NOMO-1 treated with dmso at 0.1 percent for 144 hours (cell line): ENCODE measurements around the gene PTGFRN.
"Not testable (repeated sequence)": the region's sequence is repeated elsewhere in the genome, so short reads cannot be mapped to it uniquely, and the experiment has no call there.

Source experiments
- DNase-seq: peaks from one replicate; lab custom pipeline; 2025; ENCODE audit not compliant: unreplicated experiment; lab: John Stamatoyannopoulos, UW

The PTGFRN gene

DNA sequence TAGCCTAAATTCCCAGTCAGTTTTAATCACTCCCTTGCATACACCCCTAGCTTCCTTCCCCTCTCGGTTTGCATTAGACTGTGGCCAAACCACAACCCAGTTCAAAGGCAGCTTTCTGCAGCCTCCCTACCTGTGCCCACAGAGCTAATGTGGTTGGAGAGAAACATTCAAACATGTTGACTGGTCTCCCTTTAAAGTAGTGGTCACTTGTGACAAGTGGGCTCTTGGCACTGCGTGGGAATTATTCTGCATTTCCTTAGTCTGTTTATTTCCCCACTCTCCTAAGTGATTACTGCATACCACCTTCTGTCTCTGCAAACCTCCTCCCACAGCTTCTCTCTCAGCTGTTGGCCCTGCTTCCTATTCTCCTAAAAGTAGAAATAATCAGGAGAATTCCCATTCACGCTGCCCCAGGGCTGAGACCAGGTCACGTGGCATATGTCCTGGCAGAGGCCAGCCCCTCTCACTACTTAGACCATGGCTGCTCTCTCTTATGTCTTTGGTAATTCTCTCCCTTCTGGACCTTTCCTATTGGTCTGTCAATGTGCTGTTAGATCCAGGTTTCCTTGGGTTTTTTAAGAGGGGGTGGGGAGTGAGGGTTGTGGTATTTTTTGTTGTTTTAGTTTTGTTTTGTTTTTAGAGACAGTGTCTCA, 53.4 kb downstream of the PTGFRN start:
- DNase-seq = no peak

DNA sequence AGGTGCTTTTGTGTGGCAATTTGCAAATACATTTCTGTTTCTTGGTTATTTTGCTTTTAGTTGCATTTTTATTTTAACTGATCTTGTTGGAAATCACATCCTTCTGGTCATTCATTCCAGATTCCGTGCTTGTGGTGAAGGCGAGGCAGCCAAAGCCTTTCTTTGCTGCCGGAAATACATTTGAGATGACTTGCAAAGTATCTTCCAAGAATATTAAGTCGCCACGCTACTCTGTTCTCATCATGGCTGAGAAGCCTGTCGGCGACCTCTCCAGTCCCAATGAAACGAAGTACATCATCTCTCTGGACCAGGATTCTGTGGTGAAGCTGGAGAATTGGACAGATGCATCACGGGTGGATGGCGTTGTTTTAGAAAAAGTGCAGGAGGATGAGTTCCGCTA, 57.1 kb downstream of the PTGFRN start:
- DNase-seq = no peak

DNA sequence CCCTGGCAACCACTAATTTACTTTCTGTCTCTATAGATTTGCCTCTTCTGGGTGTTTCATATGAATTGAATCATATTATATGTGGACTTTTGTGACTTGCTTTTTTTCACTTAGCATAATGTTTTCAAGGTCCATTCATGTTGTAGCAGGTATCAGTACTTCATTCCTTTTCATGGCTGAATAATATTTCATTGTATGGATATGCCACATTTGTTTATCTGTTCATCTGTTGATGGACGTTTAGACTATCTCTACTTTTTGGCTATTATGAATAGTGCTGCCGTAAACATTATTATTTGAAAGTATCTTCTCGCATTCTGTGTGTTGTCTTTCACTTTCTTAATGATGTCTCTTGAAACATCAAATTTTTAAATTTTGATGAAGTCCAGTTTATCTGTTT, 59.0 kb downstream of the PTGFRN start:
- DNase-seq = no peak

DNA sequence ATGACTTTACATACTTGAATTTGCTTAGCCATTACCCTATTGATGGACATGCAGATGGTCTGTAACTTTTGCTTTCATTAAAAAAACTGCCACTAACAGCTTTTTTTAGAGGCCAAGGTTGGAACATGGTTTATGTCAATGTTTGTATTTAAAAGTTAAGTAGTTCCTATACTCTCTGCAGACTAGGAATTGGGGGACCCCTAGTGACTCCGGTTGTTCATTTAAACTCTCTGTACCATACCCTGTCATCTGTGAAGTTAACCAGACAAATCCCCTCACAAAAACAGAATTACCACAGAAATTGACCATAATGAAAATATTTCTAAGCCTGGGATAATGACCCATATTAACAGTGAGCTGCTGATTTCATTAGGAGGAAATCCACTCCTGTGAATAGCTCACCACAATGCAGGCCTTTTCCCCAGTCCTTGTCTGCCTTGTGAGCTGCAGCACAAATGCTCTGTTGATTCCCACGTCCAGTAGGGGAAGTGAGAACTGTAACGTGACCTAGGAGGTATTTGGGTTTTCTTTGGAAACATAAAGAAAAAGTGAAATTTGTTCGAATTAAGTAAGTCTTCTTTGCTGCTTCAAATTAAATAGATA, 61.6 kb downstream of the PTGFRN start:
- DNase-seq = no peak

DNA sequence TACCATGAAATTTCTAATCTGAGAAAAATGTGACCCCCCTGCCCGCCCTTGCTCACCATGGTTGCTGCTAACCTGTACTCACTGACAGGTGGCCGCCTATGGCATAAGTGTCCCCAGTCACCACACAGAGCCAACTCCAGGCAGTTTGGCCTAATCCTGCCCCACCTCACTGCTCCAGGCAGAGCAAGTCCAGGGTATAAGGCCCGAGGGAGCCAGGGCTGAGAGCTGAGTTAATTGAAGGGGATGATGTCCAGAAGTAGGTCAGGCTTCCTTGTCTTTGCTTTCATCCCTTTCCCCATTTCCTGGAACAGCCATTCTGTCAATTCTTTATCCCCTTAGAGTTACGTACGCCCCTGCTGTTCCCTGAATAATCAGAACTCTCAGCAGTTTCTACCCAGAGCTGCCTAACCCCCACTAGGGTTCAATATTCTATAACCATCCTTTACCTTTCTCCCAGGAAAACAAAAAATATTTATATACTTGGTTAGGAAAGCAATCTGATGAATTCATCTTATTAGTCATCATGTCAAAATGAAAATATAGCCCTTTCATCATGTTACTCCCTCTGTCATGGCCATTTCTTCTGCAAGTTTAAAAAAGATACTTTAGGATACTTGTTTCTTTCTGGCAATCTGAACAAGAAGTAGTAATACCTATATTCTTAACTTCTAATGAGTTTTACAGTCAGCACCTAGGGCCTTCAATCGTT, 62.4 kb downstream of the PTGFRN start:
- no peak for DNase-seq

DNA sequence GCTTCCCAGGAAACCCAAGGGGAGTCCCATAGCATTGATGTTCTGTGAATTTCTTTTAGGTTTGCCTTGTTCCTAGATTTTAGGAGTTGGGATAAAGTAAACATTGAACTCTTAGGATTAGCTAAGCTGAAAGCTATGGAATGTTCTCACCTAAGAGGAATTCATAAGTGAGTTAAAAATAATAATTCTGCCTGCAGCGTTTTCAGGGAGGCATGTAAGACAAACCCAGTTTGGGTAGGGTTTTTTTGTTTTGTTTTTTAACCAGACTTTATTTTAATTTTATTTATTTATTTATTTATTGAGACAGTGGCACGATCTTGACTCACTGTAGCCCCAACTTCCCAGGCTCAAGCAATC, 62.9 kb downstream of the PTGFRN start:
- DNase-seq = no peak

DNA sequence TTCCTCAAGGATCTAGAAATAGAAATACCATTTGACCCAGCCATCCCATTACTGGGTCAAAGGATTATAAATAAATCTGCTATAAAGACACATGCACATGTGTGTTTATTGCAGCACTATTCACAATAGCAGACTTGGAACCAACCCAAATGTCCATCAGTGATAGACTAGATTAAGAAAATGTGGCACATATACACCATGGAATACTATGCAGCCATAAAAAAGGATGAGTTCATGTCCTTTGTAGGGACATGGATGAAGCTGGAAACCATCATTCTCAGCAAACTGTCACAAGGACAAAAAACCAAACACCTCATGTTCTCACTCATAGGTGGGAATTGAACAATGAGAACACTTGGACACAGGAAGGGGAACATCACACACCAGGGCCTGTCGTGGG, 70.6 kb downstream of the PTGFRN start:
- not testable (repeated sequence) for DNase-seq

DNA sequence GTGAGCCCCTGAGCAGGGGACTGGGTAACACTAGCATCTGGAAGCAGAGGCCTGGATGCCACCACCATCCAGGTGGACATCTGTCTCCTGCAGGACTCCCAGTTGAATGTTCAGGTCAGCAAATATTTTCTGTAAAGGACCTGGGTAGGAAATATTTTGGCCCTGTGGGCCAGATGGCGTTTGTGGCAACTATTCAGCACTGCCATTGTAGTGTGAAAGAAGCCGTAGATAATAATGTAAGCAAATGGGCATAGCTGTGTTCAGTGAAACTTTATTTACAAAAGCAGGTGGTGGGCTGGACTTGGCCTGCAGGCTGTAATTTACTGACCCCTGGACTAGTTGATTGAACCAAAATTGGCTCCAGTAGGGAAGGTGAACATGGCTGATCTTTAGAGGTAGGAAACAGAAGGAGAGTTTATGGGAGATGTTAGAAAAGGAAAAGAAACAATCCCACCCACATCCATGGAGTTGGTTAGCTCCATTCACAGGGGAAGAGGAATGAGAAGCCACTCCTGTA, 71.9 kb downstream of the PTGFRN start:
- DNase-seq = no peak

DNA sequence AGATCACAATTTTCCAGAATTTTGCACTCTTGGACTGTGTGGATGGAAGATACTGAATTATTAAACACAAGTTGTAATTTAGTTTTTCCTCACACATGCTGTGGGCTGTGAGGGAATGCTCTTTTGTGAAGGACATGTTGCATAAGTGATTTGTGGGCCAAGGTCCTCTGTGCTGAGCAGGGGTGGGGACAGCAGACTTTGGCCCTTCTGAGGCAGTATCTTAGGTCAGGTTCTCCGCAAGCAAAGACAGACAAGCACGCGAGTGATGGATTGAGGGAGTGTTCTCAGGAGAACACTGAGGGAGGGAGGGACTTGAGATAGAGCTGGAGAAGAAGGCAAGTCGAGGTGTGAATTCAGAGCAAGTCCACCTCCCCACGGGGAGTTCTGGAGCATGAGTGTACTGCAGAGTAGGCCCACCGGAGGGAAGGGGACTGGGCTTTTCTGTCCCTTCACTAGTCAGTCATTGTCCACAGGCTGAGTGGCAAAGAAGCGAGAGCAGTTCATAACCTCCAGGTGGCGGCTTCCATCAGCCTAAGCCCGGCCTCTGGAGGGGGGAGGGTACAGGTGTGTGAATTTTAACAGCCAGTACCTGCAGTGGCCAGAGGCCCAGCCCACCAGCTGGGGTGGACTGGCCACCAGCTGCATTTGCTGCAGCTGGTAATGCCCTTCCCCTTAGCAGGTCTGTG, 72.7 kb downstream of the PTGFRN start:
- no peak for DNase-seq

DNA sequence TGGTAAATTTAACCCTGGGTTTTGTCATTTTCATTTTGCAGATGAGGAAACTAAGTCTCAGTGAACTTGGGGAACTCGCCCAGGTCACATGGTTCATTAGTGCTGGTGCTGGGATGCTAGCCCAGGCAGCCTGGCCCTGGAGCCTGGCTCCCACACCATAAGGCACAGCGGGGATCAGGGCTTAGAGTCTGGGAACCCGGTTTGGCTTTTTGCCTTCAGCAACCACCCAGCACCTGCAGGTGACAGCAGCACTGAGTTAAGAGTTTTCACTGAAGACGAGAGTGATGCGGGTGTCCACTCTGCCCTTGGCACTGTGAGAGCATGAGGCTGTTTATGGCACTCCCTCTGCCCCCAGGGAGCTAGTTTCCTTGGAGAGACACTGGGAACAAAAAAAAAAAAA, 73.4 kb downstream of the PTGFRN start:
- no peak for DNase-seq

DNA sequence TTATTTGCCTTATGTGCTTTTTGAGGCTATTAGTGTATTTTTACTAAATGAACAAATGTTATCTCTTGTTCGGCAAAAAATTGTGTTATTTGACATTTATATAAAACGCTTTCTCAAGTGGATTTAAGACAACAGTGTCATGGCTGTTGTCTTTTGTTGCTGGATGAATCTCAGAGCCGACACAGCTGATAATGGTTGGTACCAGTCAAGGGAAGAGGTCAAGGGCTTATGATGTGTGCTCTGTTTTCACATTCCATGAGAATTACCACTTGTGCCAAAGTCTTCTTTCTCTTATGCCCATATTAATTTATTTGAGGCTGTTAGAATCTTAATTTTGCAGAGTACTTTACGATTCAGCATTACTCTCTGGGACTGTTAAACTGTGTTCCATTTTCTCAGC, 74.0 kb downstream of the PTGFRN start:
- DNase-seq = no peak

DNA sequence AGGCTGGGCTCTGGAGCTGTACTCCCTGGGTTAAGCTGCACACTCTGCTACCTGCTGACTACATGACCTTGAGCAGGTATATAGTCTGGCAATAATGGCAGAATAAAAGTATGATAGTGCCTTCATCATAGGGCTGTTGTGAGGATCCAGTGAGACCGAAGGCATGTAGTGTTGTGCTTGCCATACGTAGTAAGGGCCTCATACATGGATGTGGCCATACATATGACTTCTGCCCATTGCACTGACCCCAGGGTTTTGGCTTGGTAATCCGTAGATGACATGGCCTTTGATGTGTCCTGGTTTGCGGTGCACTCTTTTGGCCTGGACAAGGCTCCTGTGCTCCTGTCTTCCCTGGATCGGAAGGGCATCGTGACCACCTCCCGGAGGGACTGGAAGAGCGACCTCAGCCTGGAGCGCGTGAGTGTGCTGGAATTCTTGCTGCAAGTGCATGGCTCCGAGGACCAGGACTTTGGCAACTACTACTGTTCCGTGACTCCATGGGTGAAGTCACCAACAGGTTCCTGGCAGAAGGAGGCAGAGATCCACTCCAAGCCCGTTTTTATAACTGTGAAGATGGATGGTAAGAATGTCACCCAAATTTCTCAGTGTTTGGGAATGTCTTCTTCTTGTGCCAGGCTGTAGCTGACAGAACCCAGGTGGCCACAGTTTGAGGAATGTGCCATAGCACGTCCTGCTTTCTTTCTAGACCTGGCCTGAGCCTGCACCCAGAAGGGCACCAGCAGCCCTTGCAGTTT, 74.9 kb downstream of the PTGFRN start:
- DNase-seq = no peak

DNA sequence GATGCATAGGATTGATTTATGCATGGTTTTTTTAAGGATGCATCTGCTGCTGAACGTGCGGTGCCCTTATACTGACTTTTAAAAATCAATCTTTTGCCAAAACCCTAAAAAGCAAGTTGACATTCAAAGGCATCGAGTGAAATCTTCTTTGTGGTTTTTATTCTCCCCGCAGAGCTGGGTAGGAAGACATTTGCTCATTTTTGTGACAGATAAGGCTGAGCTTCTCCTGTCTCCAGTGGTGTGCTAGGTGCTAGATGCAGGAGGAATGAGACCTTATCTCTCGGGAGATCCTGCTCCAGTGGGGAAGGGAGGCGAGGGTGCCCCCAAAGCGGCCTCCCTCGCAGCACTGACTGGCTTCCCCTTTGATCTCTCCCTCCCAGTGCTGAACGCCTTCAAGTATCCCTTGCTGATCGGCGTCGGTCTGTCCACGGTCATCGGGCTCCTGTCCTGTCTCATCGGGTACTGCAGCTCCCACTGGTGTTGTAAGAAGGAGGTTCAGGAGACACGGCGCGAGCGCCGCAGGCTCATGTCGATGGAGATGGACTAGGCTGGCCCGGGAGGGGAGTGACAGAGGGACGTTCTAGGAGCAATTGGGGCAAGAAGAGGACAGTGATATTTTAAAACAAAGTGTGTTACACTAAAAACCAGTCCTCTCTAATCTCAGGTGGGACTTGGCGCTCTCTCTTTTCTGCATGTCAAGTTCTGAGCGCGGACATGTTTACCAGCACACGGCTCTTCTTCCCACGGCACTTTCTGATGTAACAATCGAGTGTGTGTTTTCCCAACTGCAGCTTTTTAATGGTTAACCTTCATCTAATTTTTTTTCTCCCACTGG, 76.9 kb downstream of the PTGFRN start:
- no peak for DNase-seq

DNA sequence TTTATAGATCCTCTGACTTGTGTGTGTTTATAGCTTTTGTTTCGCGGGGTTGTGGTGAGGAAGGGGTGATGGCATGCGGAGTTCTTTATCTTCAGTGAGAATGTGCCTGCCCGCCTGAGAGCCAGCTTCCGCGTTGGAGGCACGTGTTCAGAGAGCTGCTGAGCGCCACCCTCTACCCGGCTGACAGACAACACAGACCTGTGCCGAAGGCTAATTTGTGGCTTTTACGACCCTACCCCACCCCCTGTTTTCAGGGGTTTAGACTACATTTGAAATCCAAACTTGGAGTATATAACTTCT, 77.5 kb downstream of the PTGFRN start:
- no peak for DNase-seq

DNA sequence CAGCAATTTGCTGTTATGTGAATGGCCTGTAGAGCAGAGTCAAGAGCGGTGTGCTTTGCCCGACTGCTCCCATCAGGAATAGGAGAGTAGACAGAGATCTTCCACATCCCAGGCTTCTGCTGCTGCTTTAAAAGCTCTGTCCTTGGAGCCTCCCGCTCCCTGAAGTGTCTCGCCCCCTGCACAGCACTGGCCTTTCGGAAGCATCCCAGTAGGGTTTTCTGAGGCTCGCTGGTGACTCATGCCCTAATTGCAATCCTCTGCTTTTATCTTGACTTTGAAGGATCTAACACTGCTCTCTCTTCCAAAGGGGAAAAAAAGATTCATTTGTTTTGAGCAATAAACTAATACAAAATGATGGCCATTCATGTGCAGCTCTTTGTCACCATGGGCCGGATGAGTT, 78.5 kb downstream of the PTGFRN start:
- no peak for DNase-seq

DNA sequence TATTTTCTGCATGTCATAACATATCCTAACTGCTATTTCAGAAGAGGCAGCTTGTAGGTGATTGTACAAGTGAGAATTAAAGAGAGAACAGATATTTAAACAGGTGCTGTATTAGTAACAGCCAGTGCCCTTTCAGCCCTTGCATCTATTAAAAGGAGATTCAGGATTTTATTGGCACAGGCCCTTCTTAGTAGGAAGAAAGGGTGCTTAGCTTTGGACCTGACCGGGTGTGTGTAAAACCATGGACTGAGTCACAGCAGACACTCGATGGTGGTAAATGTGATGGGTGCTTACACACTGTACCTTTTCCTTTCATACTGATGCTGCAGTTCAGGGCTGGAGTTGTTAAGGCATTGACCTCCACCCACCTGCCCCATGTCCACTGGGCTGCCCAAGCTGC, 79.2 kb downstream of the PTGFRN start:
- DNase-seq = no peak

DNA sequence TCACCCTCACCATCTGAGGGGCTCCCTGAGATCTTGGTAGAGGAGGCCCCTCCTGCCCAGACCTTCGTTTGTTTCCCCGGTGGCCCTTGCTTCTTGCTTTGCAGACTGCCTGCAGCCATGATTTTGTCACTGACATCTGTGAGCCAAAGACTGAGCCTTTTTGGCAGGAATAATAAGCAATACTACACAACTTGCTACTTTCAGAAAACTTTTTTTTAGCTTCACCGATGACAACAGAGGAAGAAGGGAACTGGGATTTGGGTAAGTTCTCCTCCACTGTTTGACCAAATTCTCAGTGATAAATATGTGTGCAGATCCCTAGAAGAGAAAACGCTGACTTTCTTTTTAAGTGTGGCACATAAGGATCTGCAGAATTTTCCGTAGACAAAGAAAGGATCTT, 80.1 kb downstream of the PTGFRN start:
- DNase-seq = no peak

DNA sequence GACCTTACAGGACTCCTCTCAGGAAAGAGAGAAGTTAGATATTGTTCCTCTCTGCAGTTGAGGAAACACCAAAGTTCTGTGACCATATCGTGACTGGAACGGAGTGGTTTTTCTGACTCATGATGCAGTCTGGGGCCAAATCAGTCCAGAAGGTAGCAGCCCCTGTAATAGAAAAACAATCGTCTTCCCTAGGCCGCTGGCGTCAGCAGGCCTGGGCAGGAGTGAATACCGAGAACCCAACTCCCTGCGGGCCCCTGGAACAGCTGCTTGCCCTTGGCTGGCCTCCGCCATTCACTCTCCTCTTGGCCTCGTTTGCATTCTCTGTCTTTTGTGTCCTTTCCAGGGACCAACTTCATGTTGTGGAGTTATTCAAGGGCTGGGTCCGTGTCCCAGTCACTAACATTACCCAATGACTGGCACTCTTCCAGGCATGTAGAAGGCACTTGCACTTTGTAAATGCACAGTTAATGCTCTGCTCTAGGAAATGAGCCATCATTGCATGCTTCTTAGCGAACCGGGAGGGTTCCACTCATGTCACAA, 81.0 kb downstream of the PTGFRN start:
- peak; percentile 53 for DNase-seq

DNA sequence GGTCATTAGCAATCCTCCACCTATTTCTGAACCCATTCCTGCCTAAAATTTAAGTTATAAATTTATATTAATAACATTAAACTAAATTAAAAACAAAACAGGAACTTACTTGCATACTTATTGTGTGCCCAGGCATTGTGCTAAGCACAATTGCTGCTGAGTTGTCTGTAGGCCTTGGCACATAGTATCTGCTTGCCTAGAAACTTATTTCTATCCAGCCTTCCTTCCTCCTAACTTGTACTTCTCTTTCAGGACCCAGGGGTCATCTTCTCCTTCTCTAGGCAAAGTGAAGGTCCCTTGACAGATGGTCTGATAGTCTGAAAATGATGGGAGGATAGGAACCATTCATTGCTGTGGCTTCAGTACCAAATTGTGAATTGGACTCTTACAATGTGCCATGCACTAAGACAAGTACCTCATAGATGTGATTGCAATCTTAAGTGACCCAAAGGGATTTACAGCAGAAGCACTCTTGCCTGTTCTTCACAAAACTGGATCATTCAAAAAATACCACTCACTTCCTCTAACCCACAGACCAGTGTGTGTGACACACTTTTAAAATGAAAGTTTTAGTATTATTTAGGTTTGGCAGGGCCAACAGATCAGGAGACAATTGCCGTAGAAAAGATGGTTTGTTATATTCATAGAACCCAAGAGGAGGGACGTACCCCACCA, 81.6 kb downstream of the PTGFRN start:
- DNase-seq = no peak

DNA sequence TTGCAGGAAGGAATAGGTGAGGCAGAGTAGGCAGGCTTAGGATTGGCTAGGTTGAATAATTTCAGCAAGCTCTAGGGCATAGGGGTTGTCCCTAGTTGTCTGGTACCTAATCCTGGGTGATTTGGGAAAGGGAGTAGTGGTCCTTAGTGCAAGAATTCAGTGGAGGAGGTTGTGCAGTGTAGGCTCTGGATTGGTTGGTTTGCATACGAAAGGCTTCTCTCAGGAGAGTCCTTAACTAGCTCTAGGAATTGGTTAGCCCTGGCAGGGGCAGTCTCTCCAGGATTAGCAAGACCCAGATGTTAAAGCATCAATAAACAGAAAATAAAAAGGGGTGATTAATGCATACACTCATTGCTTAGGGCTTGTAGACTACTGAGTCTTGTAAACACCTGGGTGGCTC, 82.2 kb downstream of the PTGFRN start:
- no peak for DNase-seq
